22Rv1 (cell line): ENCODE data around the gene SUN5.

Experiments
- CTCF ChIP-seq: fragments of 450-650 bp; IDR thresholded peaks from 2 replicates; pipeline ENCODE4 v1.5.1; 2017; ENCODE audit warnings: mild to moderate bottlenecking
- ZFX ChIP-seq: fragments of 450-650 bp; IDR thresholded peaks from 2 replicates; pipeline ENCODE4 v1.6.1; 2017; ENCODE audit warnings: antibody characterized with exemption, borderline replicate concordance

- TF ChIP-seq CTCF (no peak), ZFX (no peak)
These were observed 4.3 kb upstream of the SUN5 start for GRCh38 chr20:33008336-33009213.
